Measurements from ENCODE around the gene RNF144A.

- TF ChIP-seq GATA2 (IDR thresholded peaks at IDR 0.05; ENCODE audit: low read depth, low read length) (no peak), GATA3 (IDR thresholded peaks at IDR 0.05; ENCODE audit: low read depth, low read length) (no peak)
Measured at GRCh38 chr2:6945821-6946220, 28.6 kb downstream of the RNF144A start.
